ENCODE results near the gene PCBP2.

Gene PCBP2

DNA sequence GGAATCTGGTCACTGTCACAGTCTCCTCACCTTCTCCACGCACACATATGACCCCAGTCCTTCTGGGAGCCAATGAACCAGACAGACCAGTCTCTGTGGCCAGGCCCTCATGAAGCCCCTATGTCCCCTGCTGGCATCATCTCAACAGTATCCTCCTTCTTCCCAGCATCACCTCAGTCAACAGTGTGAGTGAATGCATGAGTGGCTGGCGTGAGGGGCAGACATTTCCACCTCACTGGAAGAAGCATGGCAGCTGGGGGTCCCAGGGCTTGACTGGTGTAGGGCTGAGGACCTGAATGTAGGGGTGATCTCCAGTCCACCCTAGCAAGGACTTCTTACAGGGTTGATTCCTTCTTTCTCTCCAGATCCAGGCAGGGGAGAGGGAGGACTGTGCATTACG lies 45.6 kb downstream of the PCBP2 start:
- H3K4me3 ChIP-seq: no peak overlapping the region
- peaks cover 0 to 47% (median 32%) of the 10 kb centered on the region in 4 donors for H3K4me1 ChIP-seq
- no peak overlapping the region for H3K27ac ChIP-seq
- no peak for DNase-seq
- intact Hi-C loops (cut with DNase I; ENCODE audit: low total_unique reads): no loop called here
- no peaks in the 10 kb centered on the region for H3K9me3 ChIP-seq
- no peaks in the 10 kb centered on the region for H3K27me3 ChIP-seq
- no peaks in the 10 kb centered on the region for H3K36me3 ChIP-seq
- TF ChIP-seq, protein P1, sequence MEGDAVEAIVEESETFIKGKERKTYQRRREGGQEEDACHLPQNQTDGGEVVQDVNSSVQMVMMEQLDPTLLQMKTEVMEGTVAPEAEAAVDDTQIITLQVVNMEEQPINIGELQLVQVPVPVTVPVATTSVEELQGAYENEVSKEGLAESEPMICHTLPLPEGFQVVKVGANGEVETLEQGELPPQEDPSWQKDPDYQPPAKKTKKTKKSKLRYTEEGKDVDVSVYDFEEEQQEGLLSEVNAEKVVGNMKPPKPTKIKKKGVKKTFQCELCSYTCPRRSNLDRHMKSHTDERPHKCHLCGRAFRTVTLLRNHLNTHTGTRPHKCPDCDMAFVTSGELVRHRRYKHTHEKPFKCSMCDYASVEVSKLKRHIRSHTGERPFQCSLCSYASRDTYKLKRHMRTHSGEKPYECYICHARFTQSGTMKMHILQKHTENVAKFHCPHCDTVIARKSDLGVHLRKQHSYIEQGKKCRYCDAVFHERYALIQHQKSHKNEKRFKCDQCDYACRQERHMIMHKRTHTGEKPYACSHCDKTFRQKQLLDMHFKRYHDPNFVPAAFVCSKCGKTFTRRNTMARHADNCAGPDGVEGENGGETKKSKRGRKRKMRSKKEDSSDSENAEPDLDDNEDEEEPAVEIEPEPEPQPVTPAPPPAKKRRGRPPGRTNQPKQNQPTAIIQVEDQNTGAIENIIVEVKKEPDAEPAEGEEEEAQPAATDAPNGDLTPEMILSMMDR (IDR thresholded peaks at IDR 0.05): no peak

DNA sequence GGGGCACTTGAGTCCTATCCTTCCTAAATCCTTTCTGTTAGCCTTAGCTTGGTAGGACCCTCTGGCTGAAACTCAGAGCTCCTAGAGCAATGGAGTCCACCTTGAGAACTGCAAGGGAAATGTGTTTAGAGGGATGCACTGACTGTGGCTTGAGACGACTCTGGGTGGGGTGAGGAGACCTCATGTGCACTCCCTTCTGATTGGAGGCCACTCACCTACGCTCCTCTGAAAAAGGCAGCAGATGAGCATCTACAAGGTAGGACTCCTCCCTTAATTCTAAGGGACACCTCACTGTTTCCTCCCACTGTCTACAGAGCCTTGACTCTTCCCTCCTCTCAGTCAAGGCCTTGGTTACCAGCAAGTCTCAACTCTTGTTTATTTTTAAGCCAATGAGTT lies 46.3 kb downstream of the PCBP2 start:
- no peak for DNase-seq
- no peaks in the 10 kb centered on the region for H3K9me3 ChIP-seq
- TF ChIP-seq, protein P1 (IDR thresholded peaks at IDR 0.05): no peak
- no peaks in the 10 kb centered on the region for H3K27me3 ChIP-seq
- H3K27ac ChIP-seq: peak overlapping the region; percentile 96 to 98
- no peaks in the 10 kb centered on the region for H3K36me3 ChIP-seq
- intact Hi-C loops (cut with DNase I; ENCODE audit: low total_unique reads): no loop called here
- H3K4me3 ChIP-seq: no peak overlapping the region
- peaks cover 0 to 50% (median 35%) of the 10 kb centered on the region in 4 donors for H3K4me1 ChIP-seq

DNA sequence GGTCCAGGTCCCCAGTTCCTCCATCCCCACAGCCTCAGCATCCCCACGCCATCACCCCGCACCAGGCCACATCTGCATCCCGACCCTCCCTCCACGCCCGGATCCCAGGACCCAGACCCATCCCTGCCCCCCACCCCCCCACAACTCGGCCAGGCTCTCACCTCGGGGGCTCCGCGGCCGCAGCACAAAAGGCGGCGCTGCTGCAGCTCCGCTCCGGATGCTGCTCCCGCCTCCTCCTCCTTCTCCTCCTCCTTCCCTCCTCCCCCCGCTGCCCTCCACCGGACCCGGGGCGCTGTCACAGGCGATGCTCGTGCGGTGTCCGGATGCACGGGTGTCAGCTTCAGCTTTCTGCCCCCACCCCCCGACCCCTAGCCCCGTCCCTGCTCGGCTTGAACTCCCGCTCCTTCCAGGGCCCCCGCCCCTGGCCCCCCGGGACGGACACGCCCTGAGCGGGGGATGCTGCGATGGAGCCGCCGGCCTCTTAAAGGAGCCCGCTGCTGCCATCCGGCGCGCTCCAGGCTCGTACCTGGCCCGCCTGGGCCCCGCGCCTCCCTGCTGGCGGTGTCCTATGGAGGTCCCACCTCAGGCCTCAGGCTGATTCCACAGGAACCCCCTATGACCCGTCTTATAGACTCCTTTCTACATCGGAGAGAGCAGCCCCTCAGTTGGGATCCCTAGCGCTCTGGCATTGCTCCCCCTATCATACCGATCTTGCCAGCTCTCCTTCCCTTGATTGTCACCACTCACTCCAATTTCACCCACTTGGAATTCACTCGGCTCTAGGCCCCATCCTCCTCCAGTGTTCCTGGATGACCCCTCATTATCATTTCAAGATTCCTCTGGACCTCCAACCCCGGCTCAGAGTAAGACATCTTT lies 47.6 kb downstream of the PCBP2 start, which contains the start of gene MAP3K12:
Gene MAP3K12, minus strand, starts transcription at position 193 of the 876 bp plus-strand sequence. CDS start 12,067 bp downstream, outside the sequence.
- peak within 1 kb of the TSS; percentile 70 to 76 for H3K4me3 ChIP-seq
- TF ChIP-seq, protein P1 (IDR thresholded peaks at IDR 0.05): peak in 1 of 2 experiments; percentile 5
- H3K9me3 ChIP-seq: no peaks in the 10 kb centered on the region
- peaks cover 0 to 43% (median 35%) of the 10 kb centered on the region in 4 donors for H3K4me1 ChIP-seq
- peak; percentile 80 to 90 for DNase-seq
- peaks cover 0 to 10% (median 0%) of the 10 kb centered on the region in 3 donors for H3K36me3 ChIP-seq
- intact Hi-C loops (cut with DNase I; ENCODE audit: low total_unique reads): loop anchor here (2.0 kb wide), 1 partner anchor 47 kb away; the partner anchor contains the start of gene PCBP2
- H3K27ac ChIP-seq: peak within 1 kb of the TSS; percentile 96 to 98
- H3K27me3 ChIP-seq: no peaks in the 10 kb centered on the region

DNA sequence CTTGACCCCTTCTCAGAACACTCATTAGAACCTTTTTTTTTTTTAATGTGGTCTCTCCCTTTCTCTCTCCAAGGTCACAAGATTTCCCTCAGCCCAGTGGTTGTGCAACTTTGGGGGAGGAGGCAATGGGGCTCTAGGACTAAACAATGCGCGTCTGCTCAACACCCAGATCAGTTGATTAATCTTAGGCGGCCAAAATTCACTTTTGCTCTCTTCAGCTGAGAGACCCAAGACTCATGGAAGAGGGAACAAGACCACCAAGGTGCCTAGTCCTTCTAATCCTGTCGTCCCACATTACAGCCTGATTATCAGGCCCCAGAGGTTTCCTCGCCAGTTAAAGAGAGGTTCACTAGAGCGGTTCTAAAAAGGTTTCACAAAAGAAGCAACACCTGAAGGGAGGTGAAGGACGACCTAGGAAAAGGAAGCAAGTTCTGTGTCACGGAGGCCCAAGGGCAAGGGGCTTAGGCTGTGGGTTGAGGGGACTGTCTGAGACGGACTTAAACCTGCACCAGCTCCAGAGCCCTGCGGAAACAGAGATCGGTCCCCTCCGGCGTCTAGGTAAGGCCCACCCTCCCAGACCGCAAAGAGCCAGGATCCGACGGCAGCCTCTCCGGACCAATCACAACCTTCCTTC lies 48.4 kb downstream of the PCBP2 start:
- no peaks in the 10 kb centered on the region for H3K27me3 ChIP-seq
- intact Hi-C loops (cut with DNase I; ENCODE audit: low total_unique reads): loop anchor here (2.0 kb wide), 1 partner anchor 47 kb away; the partner anchor contains the start of gene PCBP2
- H3K9me3 ChIP-seq: no peaks in the 10 kb centered on the region
- peaks cover 0 to 10% (median 0%) of the 10 kb centered on the region in 3 donors for H3K36me3 ChIP-seq
- peak overlapping the region; percentile 70 to 76 for H3K4me3 ChIP-seq
- peaks cover 0 to 50% (median 43%) of the 10 kb centered on the region in 4 donors for H3K4me1 ChIP-seq
- TF ChIP-seq, protein P1 (IDR thresholded peaks at IDR 0.05): no peak
- DNase-seq: peak; percentile 92
- H3K27ac ChIP-seq: peak overlapping the region; percentile 96 to 98

DNA sequence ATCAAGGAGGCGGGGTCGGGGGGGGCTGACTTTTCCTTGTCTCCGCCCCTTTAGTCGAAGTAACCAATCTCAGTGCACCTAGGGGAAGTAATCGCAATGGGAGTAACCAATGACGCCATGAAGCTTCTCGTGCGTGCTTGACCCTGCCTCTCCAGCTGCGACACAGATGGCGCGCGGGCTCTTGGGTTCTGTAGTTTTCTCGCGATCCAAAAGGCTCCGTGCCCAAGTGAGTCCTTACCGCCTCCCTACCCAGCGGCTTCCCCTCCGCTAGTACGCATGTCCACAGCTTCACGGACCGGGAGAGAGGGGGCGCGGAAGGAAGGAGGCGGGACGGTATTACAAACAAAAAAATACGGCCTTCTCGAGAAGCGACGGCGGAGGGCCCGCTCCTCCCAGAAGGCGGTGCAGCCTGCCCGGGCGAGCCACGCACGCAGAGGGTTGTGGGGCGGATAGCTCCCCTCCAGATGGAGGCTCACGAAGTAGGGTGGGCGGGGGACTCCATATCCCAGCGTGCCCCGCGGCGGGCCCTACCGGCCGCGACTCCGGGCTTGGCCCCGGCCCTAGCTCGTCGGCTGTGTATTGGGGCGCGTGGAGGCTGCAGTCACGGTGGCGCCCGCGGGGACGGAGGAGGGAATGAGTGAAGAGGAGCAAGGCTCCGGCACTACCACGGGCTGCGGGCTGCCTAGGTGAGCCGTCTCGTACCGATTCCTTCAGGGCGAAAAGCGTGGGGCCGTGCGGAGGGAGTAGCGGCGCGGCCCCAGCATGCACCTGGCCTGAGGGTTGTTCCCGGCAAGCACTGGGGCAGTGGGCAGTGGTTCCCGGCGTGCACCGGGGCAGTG lies 49.1 kb downstream of the PCBP2 start, which contains the start of gene TARBP2:
Gene TARBP2, plus strand, starts transcription at position 508 of the 839 bp plus-strand sequence. Its CDS starts 126 bp downstream, at position 634.
- TF ChIP-seq, protein P1 (IDR thresholded peaks at IDR 0.05): no peak
- intact Hi-C loops (cut with DNase I; ENCODE audit: low total_unique reads): loop anchor here (2.0 kb wide), 1 partner anchor 48 kb away; the partner anchor contains the start of gene PCBP2
- DNase-seq: peak; percentile 99 to 100
- Histone ChIP-seq H3K4me3 (peak within 1 kb of the TSS; percentile 70 to 76), H3K27ac (peak within 1 kb of the TSS; percentile 96 to 98), H3K9me3 (no peaks in the 10 kb centered on the region), H3K36me3 (peaks cover 0 to 17% (median 3%) of the 10 kb centered on the region in 3 donors), H3K27me3 (no peaks in the 10 kb centered on the region), H3K4me1 (peaks cover 0 to 55% (median 50%) of the 10 kb centered on the region in 4 donors)
